Medulla oblongata (tissue), 1 donor: ENCODE data around the gene SYS1.

Experiments
- DNase-seq: peaks from one replicate; pipeline ENCODE4 v3.0.0-alpha.2; 2015; ENCODE audit errors: extremely low spot score

SYS1 gene

DNA sequence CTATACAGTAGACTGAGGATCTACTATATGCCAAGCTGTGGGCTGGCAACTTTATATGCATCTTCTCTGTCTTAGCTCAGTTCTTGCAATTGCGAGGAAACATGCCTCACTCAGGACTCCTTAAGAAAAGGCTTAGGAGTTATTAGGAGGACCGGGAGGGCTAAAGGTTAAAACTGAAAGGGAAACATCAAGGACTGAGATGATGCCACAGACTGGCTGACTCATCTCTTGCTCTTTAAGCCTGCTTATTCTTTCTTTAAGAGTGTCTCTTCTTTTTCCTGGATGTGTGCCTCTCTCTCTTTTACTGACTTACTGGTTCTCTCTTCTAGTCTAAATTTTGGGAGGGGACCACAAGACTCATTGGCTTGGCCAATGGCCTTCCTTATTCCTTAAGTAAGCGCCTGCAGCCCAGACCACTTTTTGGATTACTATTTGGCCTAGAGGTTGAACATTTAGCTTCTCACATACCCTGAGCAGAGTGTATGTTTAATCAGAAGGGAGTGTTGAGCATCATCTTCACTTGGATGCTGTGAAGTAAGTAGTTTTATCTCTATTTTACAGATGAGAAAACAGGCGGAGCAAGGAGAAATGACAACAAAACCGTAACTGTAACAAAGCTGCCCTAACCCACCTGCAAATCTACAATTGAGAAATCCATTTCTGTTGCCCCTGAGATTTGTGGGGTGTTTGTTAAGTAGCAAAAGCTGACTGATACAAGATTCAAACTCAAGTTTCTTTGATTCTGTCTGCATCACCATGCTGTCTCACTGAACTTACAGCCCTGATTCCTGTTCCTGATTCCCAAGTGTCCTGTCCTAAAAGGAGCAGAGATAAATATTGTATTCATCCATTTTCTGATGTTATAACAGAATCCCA is 7.5 kb upstream of the SYS1 start:
- DNase-seq, result no peak

DNA sequence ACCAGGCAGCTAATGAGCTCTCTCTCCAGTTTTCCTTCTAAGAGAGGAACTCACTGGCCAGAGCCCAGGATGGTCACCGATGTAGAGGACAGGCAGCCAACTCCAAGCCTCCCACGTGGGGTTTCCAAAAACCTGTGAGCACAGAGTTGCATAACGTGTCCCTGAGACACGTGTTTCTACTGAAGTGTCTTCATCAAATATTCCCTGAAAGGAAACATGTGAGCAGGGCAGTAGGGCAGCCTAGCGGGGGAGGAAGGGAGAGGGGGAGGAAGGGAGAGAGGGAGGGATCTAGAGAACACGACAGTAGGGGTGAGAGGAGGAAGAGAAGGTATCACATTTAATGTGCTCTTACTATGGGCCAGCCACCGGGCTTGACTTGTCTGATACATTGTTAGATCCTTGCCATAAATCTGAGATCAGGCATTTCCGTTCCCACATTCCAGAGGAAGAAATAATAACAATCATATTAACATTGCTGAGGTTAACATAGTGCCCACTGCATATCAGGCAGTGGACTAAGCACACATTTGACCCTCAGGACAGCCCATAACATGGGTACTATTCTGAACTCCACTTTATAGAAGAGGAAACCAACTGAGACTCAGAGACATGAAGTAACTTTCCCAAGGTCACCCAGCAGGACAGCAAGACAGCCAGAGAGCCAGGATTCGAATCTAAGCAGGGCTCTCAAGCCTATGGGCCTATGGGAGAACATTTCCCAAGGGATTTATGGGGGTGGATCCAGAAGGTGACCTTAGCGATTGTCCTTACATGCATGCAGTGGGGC is 4.5 kb upstream of the SYS1 start:
- DNase-seq, result peak; percentile 91

DNA sequence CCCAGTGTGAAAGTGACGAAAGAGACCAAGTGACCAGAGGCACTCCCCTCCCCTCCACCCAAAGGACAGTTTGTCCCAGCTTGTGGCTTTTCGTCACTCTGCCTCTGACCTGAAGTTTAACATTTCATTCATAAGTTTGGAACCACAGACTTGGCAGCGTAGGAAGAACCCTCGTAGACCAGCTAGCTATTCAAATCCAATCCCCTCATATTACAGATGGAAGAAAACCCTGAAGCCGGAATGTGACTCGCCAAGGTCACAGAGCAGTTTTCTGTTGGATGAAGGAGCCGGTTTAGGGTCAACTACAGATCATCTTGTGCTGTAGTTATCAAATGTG is 3.9 kb upstream of the SYS1 start:
- no peak for DNase-seq

DNA sequence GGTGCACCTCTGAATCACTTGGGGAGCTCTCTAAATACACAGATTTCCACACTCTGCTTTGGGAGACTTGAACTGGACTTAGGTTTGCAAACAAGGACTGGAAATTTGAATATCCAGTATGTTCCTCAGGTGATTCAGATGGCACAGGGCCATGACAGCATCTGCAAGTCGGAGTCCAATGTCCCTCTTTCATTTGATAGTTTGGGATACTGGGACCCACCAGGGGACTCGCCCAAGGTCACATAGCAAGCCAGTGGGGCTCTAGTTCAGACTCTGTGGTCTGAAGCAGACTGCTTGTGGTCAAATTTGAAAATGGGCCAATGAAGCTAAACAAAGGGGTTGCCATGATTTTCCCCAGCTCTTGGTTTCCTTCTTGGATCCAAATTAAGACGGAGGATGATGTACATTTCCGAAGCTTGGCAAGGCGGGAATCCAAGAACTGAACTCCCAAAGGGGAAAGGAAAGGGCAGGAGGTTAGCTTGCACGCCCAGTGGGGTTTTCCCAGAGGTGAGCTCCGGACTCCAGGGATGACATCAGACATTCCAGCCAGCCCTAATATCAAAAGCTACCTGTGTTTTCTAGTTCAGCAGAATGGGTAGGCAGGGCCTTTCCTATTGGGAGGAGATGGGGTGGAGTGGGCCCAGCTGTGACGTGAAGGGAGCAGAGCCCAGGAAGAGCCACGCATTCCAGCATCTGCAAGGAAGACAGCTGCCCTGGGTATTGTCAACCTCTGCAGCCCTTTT is 3.4 kb upstream of the SYS1 start:
- no peak for DNase-seq

DNA sequence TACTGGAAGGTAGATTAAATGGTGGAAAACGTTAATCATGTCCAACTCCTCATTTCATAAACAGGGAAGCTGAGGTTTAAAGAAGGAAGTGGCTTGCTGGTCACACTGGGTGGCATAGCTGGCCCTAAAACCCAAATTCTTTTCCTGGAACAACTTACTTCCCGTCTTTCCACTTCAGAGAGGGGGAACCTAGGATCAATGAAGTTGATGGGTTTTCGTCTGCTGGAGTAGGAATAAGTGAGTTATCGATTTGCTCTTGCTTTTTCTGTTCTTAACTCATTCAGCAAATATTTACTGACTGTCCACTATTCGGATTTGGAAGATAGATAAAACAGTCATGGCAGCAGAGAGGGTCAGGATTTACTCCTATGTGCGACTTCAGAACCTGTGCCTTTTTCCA is 1.2 kb upstream of the SYS1 start:
- DNase-seq, result peak; percentile 57

DNA sequence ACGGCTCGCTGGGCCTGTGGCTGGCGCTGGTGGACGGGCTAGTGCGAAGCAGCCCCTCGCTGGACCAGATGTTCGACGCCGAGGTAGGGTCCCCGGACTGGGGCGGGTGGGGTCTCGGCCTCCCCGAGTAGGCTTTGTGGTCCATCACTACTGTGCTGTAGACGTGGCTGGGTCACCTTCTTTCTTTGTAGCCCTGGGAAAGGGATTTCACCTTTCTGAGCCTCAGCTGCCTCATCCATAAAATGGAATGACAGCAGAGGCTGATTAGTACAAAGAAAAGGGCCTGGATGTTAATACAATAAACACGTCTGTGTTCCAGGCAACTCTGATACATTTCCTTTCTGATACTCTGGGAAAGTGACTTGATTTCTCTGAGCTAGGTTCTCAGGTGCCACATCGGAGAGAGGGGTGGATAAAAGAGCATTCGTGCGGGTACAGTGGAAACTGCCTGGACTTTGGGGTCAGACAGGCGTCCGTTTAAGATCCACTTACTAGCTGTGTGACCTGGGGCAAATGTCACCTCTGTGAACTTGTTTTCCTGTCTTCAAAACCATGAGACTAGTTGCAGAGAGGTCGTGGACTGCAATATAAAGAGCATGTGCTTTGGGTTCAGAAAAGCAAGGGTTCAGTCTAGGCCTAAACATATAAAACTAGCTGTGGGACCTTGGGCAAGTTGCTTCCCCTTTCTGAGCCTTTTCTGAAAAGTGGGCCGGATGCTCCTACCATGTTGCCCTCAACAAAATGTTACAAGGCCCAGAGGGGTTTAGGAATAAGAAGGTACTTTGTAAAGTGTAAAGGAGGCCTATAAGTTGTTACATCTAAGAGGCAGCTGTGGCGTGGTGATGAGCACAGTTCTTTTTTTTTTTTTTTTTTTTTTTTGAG is 896 bp downstream of the SYS1 start:
- DNase-seq, result no peak

DNA sequence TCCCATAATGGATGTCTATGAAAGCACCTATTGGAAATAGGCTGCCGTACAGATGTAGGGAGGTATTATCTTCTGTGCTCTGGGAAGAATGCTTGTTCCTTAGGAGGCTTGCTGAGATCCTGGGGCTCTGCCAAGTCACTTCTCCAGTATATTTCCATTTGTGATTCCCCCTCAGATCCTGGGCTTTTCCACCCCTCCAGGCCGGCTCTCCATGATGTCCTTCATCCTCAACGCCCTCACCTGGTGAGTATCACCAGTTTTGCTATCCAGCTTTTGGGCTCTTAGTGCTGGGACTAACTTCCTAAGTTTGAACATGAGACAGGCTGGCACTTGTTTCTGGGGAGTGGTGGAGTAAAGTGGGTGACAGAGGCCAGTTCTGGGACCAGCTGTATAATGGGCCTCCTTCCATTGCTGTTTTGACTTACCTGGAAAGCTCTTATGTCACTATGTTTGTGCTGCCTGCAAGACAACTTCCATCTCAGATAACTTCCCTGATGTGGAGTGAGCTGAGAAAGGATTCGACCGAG is 2.6 kb downstream of the SYS1 start:
- no peak for DNase-seq

DNA sequence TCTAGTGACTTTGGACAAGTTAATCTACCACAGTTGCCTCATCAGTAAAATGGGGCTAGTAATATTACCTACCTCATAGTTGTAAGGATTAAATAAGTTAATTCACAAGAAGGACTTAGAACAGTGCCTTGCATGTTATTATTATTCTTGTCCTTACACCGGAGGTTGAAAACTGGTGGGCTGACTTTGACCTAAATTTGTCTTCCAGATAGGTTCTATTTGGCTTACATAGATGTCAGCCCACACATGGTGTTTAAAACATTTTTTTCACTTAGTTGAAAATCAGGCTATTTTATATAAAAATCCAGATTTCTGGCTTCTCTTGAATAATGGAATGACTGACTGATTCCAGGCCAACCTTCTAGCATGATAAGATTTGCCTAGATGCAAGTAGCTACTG is 3.2 kb downstream of the SYS1 start:
- DNase-seq, result no peak

DNA sequence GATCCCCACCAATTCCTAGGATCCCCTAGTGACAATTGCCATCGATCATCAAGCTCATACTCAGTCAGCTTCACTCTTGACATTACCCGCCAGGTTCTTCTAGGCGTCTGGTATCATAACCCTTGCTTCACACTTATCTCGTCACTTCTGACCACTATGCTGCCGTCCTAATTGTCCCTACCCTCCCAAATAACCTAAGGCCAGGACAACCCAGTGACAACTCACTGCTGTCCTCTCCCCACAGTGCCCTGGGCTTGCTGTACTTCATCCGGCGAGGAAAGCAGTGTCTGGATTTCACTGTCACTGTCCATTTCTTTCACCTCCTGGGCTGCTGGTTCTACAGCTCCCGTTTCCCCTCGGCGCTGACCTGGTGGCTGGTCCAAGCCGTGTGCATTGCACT is 3.7 kb downstream of the SYS1 start:
- DNase-seq, result no peak

DNA sequence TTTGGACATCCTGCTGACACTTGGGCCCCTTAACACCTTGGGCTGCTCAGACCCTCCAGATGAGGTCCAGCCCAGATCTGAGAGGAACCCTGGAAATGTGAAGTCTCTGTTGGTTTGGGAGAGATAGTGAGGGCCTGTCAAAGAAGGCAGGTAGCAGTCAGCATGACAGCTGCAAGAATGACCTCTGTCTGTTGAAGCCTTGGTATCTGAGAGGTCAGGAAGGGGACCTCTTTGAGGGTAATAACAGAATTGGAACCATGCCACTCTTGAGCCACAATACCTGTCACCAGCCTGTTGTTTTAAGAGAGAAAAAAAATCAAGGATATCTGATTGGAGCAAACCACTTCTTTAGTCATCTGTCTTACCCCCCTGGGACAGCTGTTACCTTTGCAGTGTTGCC is 4.2 kb downstream of the SYS1 start:
- DNase-seq, result no peak

DNA sequence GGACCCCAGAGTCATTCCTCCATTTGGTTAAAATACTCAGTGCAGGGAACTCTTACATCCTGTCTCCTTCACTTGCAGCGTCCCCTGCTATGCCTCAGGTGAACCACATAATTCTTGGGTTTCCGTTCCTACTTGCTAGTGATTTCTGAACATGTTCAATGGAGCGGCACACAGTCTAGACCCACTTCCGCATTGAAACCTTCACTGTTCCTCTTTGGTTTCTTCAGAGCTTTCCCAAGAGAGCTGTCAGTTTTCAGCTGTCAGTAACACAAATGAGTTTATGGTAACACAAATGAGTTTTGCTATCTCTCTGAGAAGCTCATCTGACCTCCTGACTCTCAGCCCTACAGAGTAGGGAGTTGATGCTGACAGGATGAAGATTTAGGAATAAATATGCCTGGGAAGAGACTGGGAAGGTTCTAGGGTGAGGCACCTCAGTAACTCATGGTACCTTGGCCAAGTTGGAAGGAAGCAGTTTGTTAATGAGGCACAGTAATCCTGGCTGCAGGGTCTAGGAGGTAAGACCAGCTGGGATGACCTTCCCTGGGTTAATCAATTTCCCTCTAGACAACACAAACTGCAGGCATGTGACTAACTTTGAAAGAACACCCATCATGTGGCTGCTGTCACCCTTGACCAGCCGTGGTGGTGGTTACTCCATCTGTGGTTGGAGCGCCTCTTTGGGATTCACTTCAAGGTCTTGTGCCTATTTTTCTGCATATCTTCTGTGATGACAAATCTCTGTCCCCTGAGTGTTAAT is 5.4 kb downstream of the SYS1 start:
- peak; percentile 73 for DNase-seq

DNA sequence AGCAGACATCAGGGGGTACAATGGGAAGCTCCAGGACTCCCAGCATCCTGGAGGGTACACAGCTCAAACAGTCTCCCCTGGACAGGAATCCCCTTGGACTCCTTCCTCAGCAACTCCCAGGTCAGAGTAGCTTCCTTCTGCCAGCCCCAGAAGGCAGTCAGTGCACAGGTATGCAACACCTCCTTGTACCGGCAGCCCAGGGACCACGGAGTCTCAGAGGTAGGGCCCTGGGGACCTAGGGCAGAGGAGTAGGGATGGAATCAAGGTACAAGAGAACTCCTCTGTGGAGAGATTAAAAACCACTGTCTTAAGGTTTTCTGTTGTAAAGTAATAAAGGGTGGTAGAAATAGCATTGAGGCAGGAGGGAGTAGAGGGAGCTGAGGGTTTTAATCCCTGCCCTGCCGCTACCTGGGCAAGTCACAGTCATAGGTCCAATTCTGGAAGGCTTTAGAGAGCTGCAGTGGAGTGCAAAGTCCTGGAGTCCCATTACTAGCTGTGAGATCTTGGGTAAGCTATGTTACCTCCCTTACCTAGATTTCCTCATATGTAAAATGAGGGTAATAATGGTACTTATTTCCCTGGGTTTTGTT is 7.7 kb downstream of the SYS1 start:
- DNase-seq, result no peak

DNA sequence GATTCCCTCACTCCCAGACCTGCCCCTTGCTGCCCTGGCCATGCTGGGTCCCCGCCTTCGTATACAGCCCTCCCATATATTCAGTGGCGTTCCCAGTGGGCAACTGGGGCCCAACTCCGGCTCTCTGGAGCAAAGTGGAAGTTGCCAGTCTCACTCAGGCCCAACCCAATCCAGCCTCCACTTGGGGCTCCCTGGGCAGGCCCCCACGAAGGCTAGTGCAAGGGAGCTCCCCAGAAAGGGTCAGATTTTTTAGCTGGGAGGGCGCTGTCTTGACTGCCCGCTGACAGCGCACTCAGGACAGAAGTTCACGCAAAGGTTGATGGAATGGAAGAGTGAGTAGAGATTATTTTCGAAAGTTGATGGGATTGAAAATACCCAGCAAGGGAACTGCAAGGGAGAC is 9.3 kb downstream of the SYS1 start:
- DNase-seq, result no peak

DNA sequence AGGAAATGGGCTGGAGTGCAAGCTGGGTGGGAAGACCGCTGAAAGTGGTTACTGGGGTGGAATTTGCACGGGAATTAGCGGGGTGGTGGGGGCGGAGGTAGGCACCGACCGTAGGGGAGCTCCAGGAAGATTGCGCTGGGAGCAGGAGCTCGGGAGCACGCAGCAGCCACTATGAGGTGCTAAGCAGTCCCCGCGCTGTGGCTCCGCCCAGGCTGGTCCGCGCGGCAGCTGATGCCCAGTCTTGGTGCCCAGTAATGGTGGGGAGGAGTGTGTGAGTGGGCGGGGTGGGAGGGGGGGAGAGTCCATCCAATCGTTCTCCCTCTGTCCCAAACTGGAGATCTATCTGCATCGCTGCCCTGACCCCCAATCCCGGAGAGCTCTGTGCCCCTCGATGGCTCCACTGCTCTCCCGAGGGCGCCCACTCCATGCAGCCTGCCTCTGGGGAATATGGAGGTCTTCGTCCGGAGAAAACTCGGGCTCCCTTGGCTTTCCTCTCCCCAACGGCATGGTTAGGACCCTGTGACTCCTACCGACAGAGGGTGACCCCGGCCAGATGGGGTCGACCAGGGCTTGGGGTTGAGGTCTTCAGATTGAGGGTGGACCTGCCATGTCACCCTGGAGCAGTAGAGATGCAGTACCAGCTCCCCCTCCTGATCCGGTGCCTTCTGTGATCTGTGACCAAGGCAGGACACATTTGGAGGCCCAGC is 9.8 kb downstream of the SYS1 start:
- peak; percentile 70 for DNase-seq

DNA sequence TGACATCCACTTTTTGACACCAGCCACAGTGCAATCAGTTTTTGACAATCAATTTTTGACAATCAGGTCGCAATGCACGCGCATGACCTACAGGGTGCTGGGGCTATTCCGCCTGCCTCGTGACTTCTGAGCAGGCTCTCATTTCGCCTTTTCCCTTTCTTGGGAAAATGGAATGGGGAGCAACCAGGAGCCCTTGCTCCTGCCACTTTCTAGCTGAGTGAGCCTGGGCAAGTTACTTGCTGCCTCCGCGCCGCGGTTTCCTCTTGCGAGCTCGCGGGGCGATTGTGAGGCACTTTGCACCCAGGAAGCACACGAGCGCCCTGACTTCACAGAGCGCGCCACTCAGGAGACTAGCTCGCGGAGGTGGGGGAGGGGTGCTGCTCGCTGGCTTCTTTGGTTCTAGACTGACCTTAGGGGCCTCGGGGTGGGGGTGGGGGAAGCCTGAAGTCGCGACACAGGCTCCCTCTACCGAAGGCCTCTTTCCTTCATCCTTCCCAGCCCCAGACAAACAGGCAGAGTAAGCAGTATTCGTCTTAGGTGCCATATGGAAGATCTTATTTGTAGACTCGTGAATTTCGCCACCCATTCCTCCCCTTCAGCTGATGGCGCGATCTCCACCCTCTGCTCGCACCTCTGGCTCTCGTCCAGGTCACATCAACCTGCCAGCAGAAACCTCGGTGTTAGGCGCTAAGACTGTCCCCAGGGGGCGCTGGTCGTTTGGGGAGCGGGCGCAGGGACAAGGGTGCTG is 10.6 kb downstream of the SYS1 start:
- peak; percentile 96 for DNase-seq

DNA sequence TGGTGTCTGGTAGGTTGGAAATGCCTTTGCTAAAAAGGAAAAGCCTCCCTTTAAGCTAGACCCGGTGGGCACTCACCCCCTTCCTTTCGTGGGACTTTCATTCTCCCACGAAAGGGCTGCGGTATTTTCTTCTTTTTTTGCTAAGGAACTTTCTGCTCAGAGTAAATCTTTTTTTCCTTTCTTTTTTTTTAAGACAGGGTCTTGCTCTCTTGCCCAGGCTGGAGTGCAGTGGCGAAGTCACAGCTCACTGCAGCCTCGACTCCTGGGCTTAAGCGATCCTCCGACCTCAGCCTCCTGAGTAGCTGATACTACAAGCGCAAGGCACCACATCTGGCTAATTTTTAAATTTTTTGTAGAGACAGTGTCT is 11.1 kb downstream of the SYS1 start:
- DNase-seq, result no peak

DNA sequence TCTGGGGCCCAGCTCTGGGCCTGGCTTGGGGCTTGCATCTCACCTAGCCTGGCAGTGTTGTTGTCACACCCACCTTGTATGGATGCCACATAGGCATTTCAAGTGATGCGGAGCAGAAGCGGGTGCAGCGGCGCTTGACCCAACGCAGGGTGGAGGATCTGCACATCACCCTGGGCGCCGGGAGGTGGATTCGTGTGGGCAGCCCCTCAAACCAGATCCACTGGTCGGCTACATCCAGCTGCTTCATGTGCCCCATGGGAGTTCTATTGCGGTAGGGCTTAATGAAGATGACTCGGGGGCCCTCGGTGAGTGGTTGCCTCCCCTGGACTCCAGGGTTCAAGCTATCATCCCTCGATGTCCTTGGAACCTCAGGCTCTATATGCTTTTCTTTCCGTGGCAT is 12.0 kb downstream of the SYS1 start:
- no peak for DNase-seq

DNA sequence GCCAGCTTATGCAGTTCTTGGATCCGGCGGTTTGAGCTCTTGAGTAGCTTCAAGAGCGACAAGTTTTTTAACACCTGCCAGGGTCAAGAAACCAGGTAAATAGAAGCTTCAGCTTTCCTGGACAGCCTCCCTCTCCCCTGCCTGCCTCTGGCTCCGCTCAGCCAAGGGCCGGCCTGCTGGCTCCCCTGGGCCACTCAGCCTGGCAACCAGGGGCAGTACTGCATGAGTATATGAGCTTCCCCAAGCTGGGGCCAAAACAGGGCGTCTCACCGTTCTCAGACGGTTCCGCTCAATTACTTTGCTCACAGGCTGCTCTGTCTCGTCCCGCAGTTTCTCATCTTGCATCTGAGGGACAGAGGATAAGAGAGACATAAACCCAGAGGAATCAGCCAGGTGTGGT is 14.3 kb downstream of the SYS1 start:
- no peak for DNase-seq

DNA sequence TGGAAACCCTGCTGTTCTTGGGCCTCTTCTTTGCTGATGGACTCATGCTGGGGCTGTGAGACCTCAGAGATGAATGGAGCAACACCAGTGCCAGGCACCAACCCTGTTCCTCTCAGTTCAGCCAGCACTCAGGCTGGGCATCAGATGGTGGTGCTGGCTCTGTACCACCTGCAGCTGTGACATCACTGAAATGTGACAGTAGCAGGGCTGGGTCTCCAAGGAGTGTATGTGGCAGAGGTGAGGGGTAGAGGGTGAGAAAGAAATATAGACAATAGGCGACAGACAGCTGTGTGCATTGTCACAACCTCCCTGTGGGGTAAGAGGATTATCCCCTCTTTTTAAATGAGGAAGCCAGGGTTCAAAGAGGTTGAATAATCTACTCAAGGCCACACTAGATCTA is 15.2 kb downstream of the SYS1 start, which contains the start of gene TP53TG5:
TP53TG5 (minus strand) TSS at position 135 of the 400 bp plus-strand sequence; CDS start at position 46, 89 bp downstream.
- peak; percentile 80 for DNase-seq
